ENCODE results near the gene CNP. TPM values are rescaled to one million over a fixed set of nuclear protein-coding genes. Genes with fewer than 3 reads are reported as not detected.

The CNP gene
- total RNA-seq, 2 donors from 2014 or later = 44.7 to 49.4 TPM

DNA sequence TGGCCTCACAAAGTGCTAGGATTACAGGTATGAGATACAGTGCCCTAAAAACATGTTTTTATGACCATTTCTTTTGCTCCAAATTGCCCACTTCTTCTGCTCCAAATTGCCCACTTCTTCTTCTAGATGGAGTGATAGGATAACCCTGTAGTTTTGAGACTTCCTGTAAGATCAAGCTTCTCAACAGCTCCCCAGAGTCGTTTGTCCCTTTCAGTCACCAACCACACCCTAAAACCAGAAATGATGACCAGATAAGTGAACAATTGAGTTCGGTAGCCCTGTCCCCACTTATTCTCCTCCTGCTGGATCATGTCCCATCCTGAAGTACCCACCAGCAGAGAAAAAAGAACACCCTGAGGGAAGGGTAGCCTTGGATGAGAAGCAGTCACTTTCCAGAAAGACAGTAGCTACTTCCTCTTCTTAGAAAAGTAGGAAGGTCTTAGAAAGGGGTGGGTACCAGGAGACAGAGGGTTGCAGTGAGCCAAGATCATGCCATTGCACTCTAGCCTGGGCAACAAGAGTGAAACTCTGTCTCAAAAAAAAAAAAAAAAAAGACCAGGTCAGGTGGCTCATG is 33.7 kb upstream of the CNP start:
- Histone ChIP-seq H3K4me1 (peaks cover 5% of the 10 kb centered on the region), H3K4me3 (no peak overlapping the region), H3K36me3 (no peaks in the 10 kb centered on the region), H3K9ac (ENCODE audit: low read depth in 2 of 2, low read length in 2 of 2) (no peak overlapping the region), H3K27me3 (no peaks in the 10 kb centered on the region), H3K27ac (no peak overlapping the region), H3K9me3 (no peaks in the 10 kb centered on the region)
- intact Hi-C loops (cut with DNase I) = no loop called here
- TF ChIP-seq, protein P1, sequence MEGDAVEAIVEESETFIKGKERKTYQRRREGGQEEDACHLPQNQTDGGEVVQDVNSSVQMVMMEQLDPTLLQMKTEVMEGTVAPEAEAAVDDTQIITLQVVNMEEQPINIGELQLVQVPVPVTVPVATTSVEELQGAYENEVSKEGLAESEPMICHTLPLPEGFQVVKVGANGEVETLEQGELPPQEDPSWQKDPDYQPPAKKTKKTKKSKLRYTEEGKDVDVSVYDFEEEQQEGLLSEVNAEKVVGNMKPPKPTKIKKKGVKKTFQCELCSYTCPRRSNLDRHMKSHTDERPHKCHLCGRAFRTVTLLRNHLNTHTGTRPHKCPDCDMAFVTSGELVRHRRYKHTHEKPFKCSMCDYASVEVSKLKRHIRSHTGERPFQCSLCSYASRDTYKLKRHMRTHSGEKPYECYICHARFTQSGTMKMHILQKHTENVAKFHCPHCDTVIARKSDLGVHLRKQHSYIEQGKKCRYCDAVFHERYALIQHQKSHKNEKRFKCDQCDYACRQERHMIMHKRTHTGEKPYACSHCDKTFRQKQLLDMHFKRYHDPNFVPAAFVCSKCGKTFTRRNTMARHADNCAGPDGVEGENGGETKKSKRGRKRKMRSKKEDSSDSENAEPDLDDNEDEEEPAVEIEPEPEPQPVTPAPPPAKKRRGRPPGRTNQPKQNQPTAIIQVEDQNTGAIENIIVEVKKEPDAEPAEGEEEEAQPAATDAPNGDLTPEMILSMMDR (IDR thresholded peaks at IDR 0.05) = no peak
- DNase-seq = no peak

- intact Hi-C loops (cut with DNase I) = no loop called here
- no peak overlapping the region for H3K27ac ChIP-seq
- no peaks in the 10 kb centered on the region for H3K27me3 ChIP-seq
- DNase-seq = no peak
- H3K9ac ChIP-seq (ENCODE audit: low read depth in 2 of 2, low read length in 2 of 2) = no peak overlapping the region
- H3K4me1 ChIP-seq = no peaks in the 10 kb centered on the region
- no peaks in the 10 kb centered on the region for H3K9me3 ChIP-seq
- H3K36me3 ChIP-seq = no peaks in the 10 kb centered on the region
- TF ChIP-seq, protein P1 (IDR thresholded peaks at IDR 0.05) = no peak
- H3K4me3 ChIP-seq = no peak overlapping the region
Observed at GRCh38 chr17:41935641-41936040, 31.0 kb upstream of the CNP start.

- H3K27me3 ChIP-seq = no peaks in the 10 kb centered on the region
- no peak for DNase-seq
- H3K36me3 ChIP-seq = no peaks in the 10 kb centered on the region
- H3K27ac ChIP-seq = no peak overlapping the region
- H3K4me1 ChIP-seq = no peaks in the 10 kb centered on the region
- TF ChIP-seq, protein P1 (IDR thresholded peaks at IDR 0.05) = no peak
- no peak overlapping the region for H3K4me3 ChIP-seq
- H3K9me3 ChIP-seq = no peaks in the 10 kb centered on the region
- intact Hi-C loops (cut with DNase I) = no loop called here
- H3K9ac ChIP-seq (ENCODE audit: low read depth in 2 of 2, low read length in 2 of 2) = no peak overlapping the region
Observed at GRCh38 chr17:41937970-41938954, 28.3 kb upstream of the CNP start.

DNA sequence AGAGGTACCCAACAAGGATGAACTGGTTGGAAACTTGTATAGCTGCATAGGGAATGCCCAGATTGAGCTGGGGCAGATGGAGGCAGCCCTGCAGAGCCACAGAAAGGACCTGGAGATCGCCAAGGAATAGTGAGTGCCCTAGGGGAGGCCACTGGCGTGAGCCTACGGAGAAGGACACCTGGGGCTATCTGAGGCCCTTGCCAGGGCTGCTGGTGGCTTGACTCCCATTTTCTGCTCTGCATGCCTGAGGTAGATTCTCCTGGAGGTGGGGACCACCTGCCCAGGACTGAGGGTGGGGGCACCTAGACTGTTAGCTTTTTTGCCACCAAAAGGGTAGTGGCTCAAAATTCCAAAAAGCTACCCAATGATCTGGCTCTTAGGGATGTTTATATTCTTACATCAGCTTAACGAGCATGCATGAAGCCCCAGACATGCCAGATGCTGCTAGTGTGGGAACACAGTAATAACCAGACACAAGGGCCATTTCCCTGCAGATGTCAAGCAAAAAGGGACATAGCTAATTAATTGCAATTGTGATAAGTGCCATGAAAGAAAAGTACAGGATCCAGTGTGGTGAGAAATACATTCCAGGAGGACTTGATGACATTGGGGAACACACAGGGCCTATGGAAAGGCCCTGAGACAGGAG is 27.4 kb upstream of the CNP start:
- no peaks in the 10 kb centered on the region for H3K27me3 ChIP-seq
- TF ChIP-seq, protein P1 (IDR thresholded peaks at IDR 0.05) = no peak
- DNase-seq = no peak
- no peak overlapping the region for H3K9ac ChIP-seq (ENCODE audit: low read depth in 2 of 2, low read length in 2 of 2)
- H3K27ac ChIP-seq = no peak overlapping the region
- intact Hi-C loops (cut with DNase I) = no loop called here
- no peaks in the 10 kb centered on the region for H3K9me3 ChIP-seq
- no peaks in the 10 kb centered on the region for H3K36me3 ChIP-seq
- no peaks in the 10 kb centered on the region for H3K4me1 ChIP-seq
- no peak overlapping the region for H3K4me3 ChIP-seq

DNA sequence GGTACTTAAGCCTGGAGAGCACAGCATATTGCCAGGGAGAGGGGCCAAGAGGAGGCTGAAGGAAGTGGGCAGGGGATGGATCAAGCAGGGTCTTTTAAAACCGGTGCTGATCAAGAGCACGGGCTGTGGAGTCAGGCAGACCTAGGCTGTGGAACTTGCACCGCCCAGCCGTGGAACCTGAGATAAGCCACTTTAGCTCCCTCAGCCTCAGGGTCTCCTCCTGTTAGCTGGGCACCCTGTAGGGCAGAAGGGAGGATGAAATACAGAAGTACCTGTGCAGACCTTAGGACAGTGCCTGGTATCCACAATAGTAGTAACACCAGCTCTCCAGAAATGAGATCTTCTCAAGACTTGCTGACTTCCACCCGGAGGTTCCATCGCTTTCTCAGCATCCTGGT is 26.9 kb upstream of the CNP start:
- Histone ChIP-seq H3K27me3 (no peaks in the 10 kb centered on the region), H3K9ac (ENCODE audit: low read depth in 2 of 2, low read length in 2 of 2) (no peak overlapping the region), H3K4me3 (no peak overlapping the region), H3K4me1 (no peaks in the 10 kb centered on the region), H3K36me3 (no peaks in the 10 kb centered on the region), H3K27ac (no peak overlapping the region), H3K9me3 (no peaks in the 10 kb centered on the region)
- DNase-seq = no peak
- intact Hi-C loops (cut with DNase I) = no loop called here
- TF ChIP-seq, protein P1 (IDR thresholded peaks at IDR 0.05) = no peak
